ENCODE measurements around the gene DPY19L2.
A peak's percentile ranks its signal among the peaks of the same experiment; 100 is the strongest.
"Not testable (repeated sequence)": the region's sequence is repeated elsewhere in the genome, so short reads cannot be mapped to it uniquely, and the experiment has no call there.

DPY19L2 gene

GRCh38 chr12:63658501-63658900, 9.8 kb downstream of the DPY19L2 start:
- DNase-seq (ENCODE audit: low spot score): not testable (repeated sequence)

DNA sequence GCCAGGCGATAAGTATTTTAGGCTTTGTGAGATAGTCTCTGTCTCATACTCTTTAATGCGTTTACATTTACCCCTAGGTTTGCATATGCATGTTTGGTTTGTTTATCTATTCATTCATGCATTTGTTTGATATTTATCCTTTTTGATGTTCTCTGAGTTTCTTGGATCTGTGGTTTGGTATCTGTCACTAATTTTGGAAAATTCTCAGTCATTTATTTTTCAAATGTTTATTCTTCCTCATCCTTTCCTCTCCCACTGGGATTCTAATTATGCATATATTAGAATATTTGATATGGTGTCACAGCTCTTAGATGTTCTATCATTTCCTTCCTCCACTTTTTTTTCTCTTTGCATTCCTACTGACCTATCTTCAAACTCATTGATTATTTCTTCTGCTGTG, 11.9 kb downstream of the DPY19L2 start:
- DNase-seq (ENCODE audit: low spot score): not testable (repeated sequence)

GRCh38 chr12:63655543-63656257, 12.6 kb downstream of the DPY19L2 start:
- DNase-seq (ENCODE audit: low spot score): not testable (repeated sequence)

DNA sequence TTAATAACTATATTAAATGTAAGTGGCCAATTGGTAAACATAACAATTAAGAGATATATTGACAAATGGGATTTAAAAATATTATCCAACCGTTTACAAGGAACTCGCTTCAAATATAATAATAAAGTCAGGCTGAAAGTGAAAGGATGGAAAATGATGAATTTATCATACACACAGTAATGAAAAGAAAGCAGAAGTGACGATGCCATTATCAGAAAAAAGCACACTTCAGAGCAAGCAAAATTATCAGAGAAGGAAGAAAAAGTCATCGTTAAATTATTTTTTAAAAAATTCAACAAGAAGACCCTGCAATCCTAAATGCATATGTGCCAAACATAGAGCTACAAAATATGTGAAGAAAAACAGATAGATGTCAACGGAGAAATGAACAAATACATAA, 13.8 kb downstream of the DPY19L2 start:
- not testable (repeated sequence) for DNase-seq (ENCODE audit: low spot score)

DNA sequence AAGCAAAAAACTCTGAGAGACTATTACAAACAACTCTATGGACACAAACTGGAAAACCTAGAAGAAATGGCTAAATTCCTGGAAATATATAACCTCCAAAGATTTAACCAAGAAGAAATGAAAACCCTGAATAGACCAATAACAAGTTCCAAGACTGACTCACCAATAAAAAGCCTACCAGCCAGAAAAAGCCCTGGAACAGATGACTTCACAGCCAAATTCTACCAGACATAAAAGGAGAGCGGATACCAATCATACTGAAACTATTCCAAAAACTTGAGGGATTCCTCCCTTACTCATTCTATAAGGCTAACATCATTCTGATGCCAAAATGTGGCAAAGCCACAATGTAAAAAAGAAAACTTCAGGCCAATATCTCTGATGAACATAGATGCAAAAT, 18.8 kb downstream of the DPY19L2 start:
- DNase-seq (ENCODE audit: low spot score): not testable (repeated sequence)

DNA sequence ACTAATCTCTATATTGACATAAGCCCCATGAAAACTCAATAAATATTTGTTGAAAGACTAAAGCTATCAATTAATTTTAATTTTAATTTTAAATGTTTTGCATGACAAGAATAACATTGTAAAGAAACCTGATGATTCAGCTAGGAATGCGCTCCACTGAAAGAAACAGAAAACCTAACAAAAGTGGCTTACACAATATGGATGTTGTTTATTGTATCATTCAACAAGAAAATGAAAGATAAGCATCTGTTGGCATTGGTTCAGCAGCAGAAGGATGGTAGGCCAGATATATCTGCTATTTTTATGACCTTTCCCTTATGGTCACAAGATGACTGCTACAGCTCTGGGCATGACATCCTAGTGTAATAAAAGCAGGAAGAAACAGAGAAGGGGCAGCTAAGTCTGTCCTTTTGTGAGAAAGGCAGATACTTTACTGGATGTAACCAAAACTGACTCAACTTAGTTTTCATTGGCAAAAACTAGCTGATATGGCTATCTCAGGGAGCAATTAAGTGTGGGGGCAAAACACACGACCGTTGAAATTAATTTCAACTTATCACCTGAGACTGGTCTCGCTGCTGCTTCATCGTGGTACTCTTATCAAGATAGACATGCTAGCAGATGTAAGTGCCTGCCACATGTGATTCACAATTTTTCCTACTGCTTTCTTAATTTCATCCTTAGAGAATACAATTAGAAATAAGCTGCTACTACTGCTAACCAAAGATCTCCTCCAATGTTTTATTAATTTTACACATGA, 24.7 kb downstream of the DPY19L2 start:
- peak; percentile 6 for DNase-seq (ENCODE audit: low spot score)

DNA sequence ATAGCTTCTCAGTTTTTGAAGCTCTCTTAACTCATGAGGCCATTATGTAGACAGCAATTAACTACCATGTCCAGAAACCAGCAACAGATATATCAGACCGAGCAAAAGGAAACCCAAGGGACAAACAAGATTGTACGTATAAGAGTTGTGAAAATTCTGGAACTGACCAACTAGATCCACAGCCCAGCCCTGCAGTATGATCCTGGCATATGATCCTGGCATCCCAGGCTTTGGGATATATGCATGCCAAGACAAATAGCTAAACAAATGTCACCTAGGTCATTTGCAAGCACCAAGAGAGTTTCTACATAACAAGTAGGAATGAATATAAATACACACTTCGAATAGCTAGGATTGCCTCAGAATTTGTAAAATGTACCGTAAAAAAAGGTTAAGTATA, 44.0 kb downstream of the DPY19L2 start:
- not testable (repeated sequence) for DNase-seq (ENCODE audit: low spot score)

GRCh38 chr12:63615544-63615943, 52.7 kb downstream of the DPY19L2 start:
- DNase-seq (ENCODE audit: low spot score): not testable (repeated sequence)

DNA sequence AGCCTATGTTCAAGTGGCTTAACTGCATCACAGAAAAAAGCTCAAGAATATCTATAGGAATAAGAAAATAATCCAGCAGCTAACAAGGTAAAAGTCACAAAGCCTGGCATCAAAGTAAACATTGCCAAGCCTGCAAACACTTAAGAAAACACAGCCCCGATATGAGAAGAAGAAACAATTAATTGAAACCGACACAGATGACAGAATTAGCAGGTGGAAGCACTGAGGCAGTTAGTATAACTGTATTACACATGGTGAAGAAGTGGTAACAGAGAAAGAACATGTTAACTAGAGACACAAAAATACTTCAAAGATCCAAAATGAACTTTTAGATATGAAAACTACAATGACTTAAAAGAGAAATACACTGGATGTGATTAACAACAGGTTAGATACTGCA, 57.0 kb downstream of the DPY19L2 start:
- DNase-seq (ENCODE audit: low spot score): not testable (repeated sequence)

- DNase-seq (ENCODE audit: low spot score): not testable (repeated sequence)
Measured at GRCh38 chr12:63609281-63609680, 59.0 kb downstream of the DPY19L2 start.

DNA sequence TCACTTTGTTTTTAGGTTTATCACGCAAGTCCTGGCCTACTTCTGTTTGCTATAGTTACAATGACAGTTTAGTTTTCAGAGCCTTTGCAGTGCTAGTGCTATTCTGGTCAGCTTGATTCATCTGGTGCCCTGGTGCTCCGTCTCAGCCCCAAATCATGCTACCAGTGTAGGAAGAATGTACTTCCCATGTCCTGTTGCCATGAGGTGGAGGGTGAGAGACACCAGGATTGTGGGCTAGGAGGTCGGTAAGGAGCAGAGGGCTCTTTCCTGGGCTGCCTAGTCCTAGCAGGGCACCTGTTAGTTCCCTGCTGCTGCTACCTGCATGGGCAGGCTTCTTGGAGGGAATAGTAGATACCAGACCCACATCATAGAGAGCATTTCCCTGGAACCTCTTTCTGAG, 63.3 kb downstream of the DPY19L2 start:
- not testable (repeated sequence) for DNase-seq (ENCODE audit: low spot score)

DNA sequence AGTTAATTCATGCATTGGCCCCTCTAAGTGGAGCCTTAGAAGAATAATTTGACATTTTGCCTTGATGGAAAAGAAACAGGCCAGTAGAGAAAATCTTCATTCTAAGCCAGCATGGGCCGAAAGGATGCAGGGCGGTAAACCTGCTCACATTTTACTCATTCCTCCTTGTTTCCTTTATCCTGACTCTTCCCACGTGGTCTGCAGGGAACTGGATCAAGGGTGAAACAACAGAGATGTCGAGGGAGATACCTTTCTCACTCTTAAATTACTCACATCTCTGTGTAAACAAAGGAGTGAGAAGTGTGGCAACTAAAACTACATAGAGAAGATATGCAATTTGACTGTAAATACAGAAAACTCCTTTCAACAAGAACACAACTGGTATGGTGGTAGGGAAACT, 73.5 kb downstream of the DPY19L2 start:
- DNase-seq (ENCODE audit: low spot score): not testable (repeated sequence)

GRCh38 chr12:63584426-63584825, 83.9 kb downstream of the DPY19L2 start:
- DNase-seq (ENCODE audit: low spot score): not testable (repeated sequence)

GRCh38 chr12:63583289-63583688, 85.0 kb downstream of the DPY19L2 start:
- DNase-seq (ENCODE audit: low spot score): not testable (repeated sequence)

- not testable (repeated sequence) for DNase-seq (ENCODE audit: low spot score)
Measured at GRCh38 chr12:63577631-63578030, 90.7 kb downstream of the DPY19L2 start.

GRCh38 chr12:63572038-63572437, 96.3 kb downstream of the DPY19L2 start:
- DNase-seq (ENCODE audit: low spot score): not testable (repeated sequence)

DNA sequence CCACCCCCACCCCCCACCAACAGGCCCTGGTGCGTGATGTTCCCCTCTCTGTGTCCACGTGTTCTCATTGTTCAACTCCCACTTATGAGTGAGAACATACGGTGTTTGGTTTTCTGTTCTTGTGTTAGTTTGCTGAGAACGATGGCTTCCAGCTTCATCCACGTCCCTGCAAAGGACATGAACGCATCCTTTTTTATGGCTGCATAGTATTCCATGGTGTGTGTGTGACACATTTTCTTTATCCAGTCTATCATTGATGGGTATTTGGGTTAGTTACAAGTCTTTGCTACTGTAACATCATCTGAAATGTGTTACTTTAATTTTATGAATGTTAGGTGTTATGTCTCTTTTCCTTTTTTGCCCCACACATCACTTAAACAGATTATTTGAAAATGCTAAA, 109.8 kb downstream of the DPY19L2 start:
- DNase-seq (ENCODE audit: low spot score): not testable (repeated sequence)

- DNase-seq (ENCODE audit: low spot score): not testable (repeated sequence)
Measured at GRCh38 chr12:63551397-63551796, 116.9 kb downstream of the DPY19L2 start.

DNA sequence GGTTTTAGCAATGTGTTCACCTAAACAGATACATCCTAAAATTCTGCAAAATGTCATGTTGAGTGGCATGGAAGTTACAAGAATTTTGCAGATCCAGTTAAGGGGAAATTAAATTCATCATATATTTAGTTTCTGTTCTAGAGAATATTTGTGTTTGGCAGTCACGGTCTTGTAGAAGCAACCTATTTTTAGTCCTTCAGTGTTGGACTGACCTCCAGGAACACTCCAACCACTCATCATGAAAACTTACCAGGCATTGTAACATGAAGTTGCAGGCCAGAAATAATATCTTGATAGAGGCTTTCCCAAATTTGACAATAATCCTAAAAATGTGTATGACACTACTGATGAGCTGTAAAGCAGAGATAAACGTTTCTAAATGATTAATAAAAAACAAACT, 119.3 kb downstream of the DPY19L2 start:
- DNase-seq (ENCODE audit: low spot score): not testable (repeated sequence)

DNA sequence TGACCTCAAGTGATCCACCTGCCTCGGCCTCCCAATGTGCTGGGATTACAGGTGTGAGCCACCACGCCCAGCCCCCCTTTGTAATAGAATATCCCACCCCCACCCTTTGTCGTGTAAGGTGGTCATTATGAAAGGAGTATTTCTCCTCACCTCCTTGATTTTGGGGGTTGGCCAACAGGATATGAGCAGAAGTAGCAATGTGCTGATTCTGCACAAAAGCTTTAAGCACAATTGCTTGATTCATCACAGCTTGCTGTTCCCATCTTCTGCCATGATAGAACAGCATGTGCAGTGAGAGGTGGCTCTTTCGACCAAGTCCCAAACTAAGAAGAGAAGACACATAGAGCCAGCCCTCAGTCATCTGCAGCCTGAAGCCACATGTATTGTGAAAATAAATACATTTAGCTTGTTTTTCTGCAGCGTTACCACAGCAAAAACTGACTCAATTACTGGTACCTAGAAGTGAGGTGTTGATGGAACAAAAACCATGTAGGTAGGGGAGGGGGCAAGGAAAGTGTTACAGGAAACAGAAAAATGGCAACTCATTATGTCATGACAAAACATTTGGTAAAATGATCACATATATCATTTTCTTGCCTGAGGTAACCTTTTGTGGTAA, 122.9 kb downstream of the DPY19L2 start:
- not testable (repeated sequence) for DNase-seq (ENCODE audit: low spot score)

DNA sequence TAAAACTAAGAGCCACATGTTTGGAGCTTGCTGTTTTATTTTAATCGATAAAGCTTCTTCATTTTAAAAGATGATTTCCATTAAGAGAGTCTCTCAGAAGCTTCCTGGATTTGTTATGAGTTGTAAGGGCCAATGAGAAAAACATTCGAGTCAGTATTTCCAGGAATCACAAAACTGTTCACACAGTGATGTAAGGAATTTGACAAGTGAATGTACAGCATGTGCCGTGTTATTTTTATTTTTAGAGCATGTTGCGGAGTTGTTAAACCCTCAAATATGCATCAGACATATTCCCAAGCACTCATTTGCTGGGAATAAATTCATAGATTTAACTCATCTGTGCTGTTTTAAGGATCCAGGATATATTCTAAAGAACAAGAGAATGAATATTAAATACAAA, 129.6 kb downstream of the DPY19L2 start:
- not testable (repeated sequence) for DNase-seq (ENCODE audit: low spot score)

DNA sequence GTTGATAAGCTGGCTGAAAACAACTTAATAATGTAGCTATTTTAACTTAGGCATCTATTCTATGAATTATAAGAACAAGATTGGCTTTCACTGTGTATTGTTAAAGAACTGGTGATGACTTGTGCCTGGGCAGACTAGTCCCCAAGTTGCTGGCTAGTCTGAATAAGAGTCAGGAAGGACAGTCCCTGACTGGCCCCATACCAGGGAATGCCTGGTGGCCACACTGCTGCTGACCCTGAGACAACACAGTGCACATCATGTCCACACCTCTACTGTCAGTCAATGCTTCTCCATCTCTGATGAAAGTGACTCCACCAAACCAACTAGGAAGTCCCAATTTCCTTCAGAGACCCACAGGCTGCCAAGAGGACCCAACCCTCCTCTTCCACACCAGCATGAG, 130.5 kb downstream of the DPY19L2 start:
- not testable (repeated sequence) for DNase-seq (ENCODE audit: low spot score)

- DNase-seq (ENCODE audit: low spot score): not testable (repeated sequence)
Measured at GRCh38 chr12:63529641-63530040, 138.7 kb downstream of the DPY19L2 start.

All from hepatic stellate cell (primary cell).